ENCODE measurements around the gene LMF1. TPM values are rescaled to one million over a fixed set of nuclear protein-coding genes. Genes with fewer than 3 reads are reported as not detected.

Gene LMF1
- total RNA-seq, 2 experiments from 2014 or later, result 17.0 to 31.4 TPM

DNA sequence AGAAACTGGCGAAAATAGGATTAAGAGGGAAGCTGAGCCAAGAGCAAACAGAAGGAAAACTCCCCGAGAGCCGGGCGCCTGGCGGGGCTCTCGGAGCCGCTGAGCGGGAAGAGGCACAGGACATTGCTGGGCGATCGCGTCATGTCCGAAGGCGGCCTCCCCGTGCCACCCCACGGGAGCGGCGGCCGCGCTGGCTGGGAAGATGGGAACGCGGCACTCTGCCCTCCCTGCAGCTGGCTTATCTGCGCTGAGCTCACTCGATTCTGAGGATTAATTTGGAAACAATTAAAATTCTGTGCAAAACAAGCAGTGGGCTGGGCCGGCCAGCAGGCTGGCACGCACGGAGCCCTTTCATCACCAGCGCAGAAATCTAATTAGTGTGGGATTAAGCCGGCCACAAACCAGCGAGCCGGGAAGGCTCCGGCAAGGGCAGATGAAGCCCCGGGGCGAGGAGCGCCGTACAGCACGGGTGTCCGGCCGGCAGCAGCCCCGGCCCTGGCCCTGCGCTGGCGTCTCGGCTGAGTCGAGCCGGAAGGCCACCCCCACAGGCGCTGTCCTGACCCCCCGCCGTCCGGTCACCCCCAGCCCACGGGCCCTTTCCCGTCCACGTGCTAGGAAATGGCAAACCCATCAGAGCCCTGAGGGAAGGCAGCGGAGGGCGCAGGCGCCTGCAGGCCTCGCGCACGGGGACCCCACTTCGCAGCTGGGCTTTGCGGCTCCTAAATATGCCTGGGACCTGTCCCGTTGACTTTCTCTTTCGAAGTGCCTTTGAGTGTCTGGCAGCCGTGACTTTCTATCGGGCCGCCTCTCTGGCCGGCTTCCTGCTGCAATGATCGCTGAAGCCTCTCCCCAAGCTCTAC is 48.7 kb upstream of the LMF1 start:
- Histone ChIP-seq H3K27ac (ENCODE audit: low read depth, low read length, poor library complexity, severe bottlenecking) (no peak overlapping the region), H3K9me2 (ENCODE audit: insufficient read depth, low read length) (no peaks in the 10 kb centered on the region), H3K9me3 (ENCODE audit: low read length) (no peaks in the 10 kb centered on the region), H3K36me3 (ENCODE audit: insufficient read depth, low read length) (no peaks in the 10 kb centered on the region), H4K20me1 (ENCODE audit: insufficient read depth, low read length) (no peaks in the 10 kb centered on the region), H2AFZ (ENCODE audit: low read length) (no peak overlapping the region), H3K4me2 (ENCODE audit: low read length) (no peak overlapping the region), H3K4me1 (ENCODE audit: insufficient read depth, low read length, poor library complexity, severe bottlenecking) (no peaks in the 10 kb centered on the region), H3K4me3 (ENCODE audit: low read depth, low read length, poor library complexity, severe bottlenecking) (no peak overlapping the region), H3K79me2 (ENCODE audit: insufficient read depth, low read depth, low read length) (no peaks in the 10 kb centered on the region)
- intact Hi-C loops (cut with micrococcal nuclease; ENCODE audit: unreplicated experiment), result no loop called here
- no peak for DNase-seq (ENCODE audit: low spot score)
- CTCF ChIA-PET (ENCODE audit: unreplicated experiment), result no interaction called here
- BruUV-seq (replicated peaks), result no TSS peak
- TF ChIP-seq, protein P1, sequence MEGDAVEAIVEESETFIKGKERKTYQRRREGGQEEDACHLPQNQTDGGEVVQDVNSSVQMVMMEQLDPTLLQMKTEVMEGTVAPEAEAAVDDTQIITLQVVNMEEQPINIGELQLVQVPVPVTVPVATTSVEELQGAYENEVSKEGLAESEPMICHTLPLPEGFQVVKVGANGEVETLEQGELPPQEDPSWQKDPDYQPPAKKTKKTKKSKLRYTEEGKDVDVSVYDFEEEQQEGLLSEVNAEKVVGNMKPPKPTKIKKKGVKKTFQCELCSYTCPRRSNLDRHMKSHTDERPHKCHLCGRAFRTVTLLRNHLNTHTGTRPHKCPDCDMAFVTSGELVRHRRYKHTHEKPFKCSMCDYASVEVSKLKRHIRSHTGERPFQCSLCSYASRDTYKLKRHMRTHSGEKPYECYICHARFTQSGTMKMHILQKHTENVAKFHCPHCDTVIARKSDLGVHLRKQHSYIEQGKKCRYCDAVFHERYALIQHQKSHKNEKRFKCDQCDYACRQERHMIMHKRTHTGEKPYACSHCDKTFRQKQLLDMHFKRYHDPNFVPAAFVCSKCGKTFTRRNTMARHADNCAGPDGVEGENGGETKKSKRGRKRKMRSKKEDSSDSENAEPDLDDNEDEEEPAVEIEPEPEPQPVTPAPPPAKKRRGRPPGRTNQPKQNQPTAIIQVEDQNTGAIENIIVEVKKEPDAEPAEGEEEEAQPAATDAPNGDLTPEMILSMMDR (conservative IDR thresholded peaks at IDR 0.05; ENCODE audit: low read length), result no peak
- no peak for TF ChIP-seq EZH2phosphoT487 (IDR thresholded peaks at IDR 0.05; ENCODE audit: borderline replicate concordance, low read depth, low read length)
- POLR2A ChIA-PET, result no interaction called here

- no peaks in the 10 kb centered on the region for H3K9me2 ChIP-seq (ENCODE audit: insufficient read depth, low read length)
- no TSS peak for BruUV-seq (replicated peaks)
- TF ChIP-seq, protein P1 (conservative IDR thresholded peaks at IDR 0.05; ENCODE audit: low read length), result no peak
- H3K79me2 ChIP-seq (ENCODE audit: insufficient read depth, low read depth, low read length), result no peaks in the 10 kb centered on the region
- no peak overlapping the region for H3K27ac ChIP-seq (ENCODE audit: low read depth, low read length, poor library complexity, severe bottlenecking)
- no peak overlapping the region for H3K4me3 ChIP-seq (ENCODE audit: low read depth, low read length, poor library complexity, severe bottlenecking)
- DNase-seq (ENCODE audit: low spot score), result no peak
- H3K36me3 ChIP-seq (ENCODE audit: insufficient read depth, low read length), result no peaks in the 10 kb centered on the region
- no peaks in the 10 kb centered on the region for H3K4me1 ChIP-seq (ENCODE audit: insufficient read depth, low read length, poor library complexity, severe bottlenecking)
- H4K20me1 ChIP-seq (ENCODE audit: insufficient read depth, low read length), result no peaks in the 10 kb centered on the region
- no peaks in the 10 kb centered on the region for H3K9me3 ChIP-seq (ENCODE audit: low read length)
- no peak overlapping the region for H3K4me2 ChIP-seq (ENCODE audit: low read length)
- H2AFZ ChIP-seq (ENCODE audit: low read length), result no peak overlapping the region
- intact Hi-C loops (cut with micrococcal nuclease; ENCODE audit: unreplicated experiment), result no loop called here
- POLR2A ChIA-PET, result no interaction called here
- CTCF ChIA-PET (ENCODE audit: unreplicated experiment), result no interaction called here
Measured at GRCh38 chr16:1018447-1019198, 47.8 kb upstream of the LMF1 start.

Data from OCI-LY7 (cell line).